ENCODE measurements around the gene DNASE1L3. TPM values are rescaled to one million over a fixed set of nuclear protein-coding genes. Genes with fewer than 3 reads are reported as not detected.

The DNASE1L3 gene
- total RNA-seq, 1 donor from 2014 or later, result 0.96 TPM

DNA sequence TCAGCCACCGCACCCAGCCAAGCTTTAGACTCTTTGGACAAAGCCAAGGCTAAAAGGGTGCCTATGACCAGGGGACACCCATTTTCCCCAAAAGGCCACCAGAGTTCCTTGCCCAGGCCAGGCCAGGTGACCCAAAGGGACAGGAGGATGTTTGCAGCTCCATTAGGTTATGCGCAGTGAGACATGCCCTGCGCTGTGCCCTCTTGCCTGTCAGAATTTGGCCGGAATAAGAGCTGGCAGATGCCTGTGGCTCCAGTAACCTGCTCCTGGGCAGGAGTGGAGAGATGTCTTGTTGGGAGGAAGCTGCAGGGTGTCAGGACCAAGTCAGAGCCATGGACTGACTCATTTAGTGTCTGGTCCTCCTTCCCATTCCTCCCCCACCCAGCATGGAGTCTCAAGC is 20.5 kb downstream of the DNASE1L3 start:
- no peak for DNase-seq
- H3K27me3 Mint-ChIP-seq (ENCODE audit: unreplicated experiment), result peaks cover 4% of the 10 kb centered on the region
- TF ChIP-seq, protein P1, sequence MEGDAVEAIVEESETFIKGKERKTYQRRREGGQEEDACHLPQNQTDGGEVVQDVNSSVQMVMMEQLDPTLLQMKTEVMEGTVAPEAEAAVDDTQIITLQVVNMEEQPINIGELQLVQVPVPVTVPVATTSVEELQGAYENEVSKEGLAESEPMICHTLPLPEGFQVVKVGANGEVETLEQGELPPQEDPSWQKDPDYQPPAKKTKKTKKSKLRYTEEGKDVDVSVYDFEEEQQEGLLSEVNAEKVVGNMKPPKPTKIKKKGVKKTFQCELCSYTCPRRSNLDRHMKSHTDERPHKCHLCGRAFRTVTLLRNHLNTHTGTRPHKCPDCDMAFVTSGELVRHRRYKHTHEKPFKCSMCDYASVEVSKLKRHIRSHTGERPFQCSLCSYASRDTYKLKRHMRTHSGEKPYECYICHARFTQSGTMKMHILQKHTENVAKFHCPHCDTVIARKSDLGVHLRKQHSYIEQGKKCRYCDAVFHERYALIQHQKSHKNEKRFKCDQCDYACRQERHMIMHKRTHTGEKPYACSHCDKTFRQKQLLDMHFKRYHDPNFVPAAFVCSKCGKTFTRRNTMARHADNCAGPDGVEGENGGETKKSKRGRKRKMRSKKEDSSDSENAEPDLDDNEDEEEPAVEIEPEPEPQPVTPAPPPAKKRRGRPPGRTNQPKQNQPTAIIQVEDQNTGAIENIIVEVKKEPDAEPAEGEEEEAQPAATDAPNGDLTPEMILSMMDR (IDR thresholded peaks at IDR 0.05; ENCODE audit: partially characterized antibody, unreplicated experiment), result no peak
- H3K36me3 Mint-ChIP-seq (ENCODE audit: unreplicated experiment), result peaks cover 6% of the 10 kb centered on the region
- H3K9me3 Mint-ChIP-seq (ENCODE audit: unreplicated experiment), result peaks cover 5% of the 10 kb centered on the region
- peaks cover 36% of the 10 kb centered on the region for H3K4me1 Mint-ChIP-seq (ENCODE audit: low read depth, unreplicated experiment)
- H3K4me3 Mint-ChIP-seq (ENCODE audit: unreplicated experiment), result no peak overlapping the region
- H3K27ac Mint-ChIP-seq (ENCODE audit: unreplicated experiment), result no peak overlapping the region

DNA sequence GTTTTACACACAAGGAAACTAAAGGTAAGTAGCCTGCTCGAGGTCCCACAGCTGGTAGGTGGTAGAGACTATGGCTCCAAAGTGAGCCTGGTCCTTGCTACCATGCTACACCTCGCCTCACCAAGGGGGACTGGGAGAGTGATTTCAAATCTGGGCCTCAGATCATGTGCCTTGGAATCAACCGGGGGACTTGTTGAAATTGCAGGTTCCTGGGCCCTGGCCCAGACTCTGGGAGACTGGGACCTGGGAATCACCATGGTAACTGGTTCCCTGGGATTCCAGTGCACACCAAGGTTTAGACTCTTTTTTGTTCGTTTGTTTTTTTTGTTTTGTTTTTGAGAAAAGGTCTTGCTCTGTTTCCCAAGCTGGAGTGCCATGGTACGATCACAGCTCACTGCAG is 21.1 kb downstream of the DNASE1L3 start:
- Mint-ChIP-seq H3K36me3 (ENCODE audit: unreplicated experiment) (peaks cover 6% of the 10 kb centered on the region), H3K4me3 (ENCODE audit: unreplicated experiment) (no peak overlapping the region), H3K27ac (ENCODE audit: unreplicated experiment) (no peak overlapping the region), H3K9me3 (ENCODE audit: unreplicated experiment) (peaks cover 5% of the 10 kb centered on the region), H3K27me3 (ENCODE audit: unreplicated experiment) (peaks cover 4% of the 10 kb centered on the region), H3K4me1 (ENCODE audit: low read depth, unreplicated experiment) (peaks cover 36% of the 10 kb centered on the region)
- TF ChIP-seq, protein P1 (IDR thresholded peaks at IDR 0.05; ENCODE audit: partially characterized antibody, unreplicated experiment), result no peak
- DNase-seq, result no peak

DNA sequence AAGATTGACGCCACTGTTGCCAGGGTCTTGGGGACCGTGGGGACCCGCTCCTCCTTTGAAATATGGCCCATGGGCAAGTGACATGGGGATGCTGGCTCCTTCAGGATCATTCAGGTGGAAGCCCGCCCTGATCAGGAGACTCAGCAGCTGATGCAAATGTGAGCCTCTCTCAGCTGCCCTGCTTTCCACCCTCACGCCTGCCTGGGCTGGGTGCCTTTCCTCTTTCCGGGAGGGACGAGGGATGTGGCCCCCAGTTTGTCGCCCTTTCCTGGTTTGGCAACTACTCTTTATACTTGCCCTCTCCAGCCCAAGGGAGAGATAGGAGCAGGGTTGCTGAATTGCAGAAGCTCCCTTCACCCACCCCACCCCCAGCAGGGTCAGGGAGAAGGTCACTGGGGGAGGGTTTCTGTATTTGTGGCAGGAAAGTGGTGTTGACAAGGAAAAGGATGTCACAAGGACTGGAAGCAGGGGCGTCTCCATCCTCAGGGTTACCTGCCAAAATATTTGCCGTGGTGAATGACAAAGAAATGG is 21.8 kb downstream of the DNASE1L3 start:
- TF ChIP-seq, protein P1 (IDR thresholded peaks at IDR 0.05; ENCODE audit: partially characterized antibody, unreplicated experiment), result no peak
- H3K9me3 Mint-ChIP-seq (ENCODE audit: unreplicated experiment), result peaks cover 5% of the 10 kb centered on the region
- no peak overlapping the region for H3K4me3 Mint-ChIP-seq (ENCODE audit: unreplicated experiment)
- peak overlapping the region; percentile 43 for H3K27ac Mint-ChIP-seq (ENCODE audit: unreplicated experiment)
- peaks cover 36% of the 10 kb centered on the region for H3K4me1 Mint-ChIP-seq (ENCODE audit: low read depth, unreplicated experiment)
- H3K36me3 Mint-ChIP-seq (ENCODE audit: unreplicated experiment), result peaks cover 6% of the 10 kb centered on the region
- DNase-seq, result no peak
- peaks cover 4% of the 10 kb centered on the region for H3K27me3 Mint-ChIP-seq (ENCODE audit: unreplicated experiment)

DNA sequence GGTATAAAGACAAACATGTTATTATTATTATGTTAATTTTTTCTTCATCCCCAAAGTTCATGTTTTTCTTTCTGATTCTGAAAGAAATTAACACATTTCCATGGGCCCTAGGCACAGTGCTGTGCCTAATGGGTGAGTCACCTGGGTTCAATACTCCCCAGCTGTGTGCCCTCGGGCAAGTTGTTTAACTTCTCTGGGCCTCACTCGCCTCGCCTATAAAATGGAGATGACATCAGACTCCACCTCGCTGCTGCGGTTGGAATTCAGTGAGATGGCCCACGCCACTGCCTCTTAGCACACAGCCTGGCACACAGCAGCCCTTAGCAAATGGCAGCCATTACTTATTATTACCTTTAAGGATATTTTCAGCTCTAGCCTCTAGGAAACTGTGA is 22.6 kb downstream of the DNASE1L3 start:
- Mint-ChIP-seq H3K9me3 (ENCODE audit: unreplicated experiment) (peaks cover 4% of the 10 kb centered on the region), H3K27ac (ENCODE audit: unreplicated experiment) (no peak overlapping the region), H3K27me3 (ENCODE audit: unreplicated experiment) (peaks cover 6% of the 10 kb centered on the region), H3K4me1 (ENCODE audit: low read depth, unreplicated experiment) (peaks cover 36% of the 10 kb centered on the region), H3K4me3 (ENCODE audit: unreplicated experiment) (no peak overlapping the region), H3K36me3 (ENCODE audit: unreplicated experiment) (peaks cover 6% of the 10 kb centered on the region)
- no peak for DNase-seq
- TF ChIP-seq, protein P1 (IDR thresholded peaks at IDR 0.05; ENCODE audit: partially characterized antibody, unreplicated experiment), result no peak

DNA sequence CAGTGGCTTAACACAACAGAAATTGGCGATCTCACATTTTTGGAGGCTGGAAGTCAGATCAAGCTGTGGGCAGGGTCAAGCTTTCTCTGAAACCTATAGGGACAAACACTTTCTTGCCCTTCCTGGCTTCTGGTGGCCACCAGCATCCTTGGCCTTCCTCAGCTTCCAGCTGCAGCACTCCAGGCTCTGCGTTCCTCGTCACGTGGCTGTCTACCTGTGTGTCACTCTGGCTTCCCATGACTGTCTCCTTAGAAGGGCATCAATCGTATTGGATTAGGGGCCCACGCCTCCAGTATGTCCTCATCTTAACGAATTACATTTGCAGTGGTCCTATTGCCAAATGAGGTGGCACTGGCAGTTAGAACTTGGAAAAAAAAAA is 25.8 kb downstream of the DNASE1L3 start:
- DNase-seq, result no peak
- no peaks in the 10 kb centered on the region for H3K36me3 Mint-ChIP-seq (ENCODE audit: unreplicated experiment)
- peaks cover 20% of the 10 kb centered on the region for H3K4me1 Mint-ChIP-seq (ENCODE audit: low read depth, unreplicated experiment)
- TF ChIP-seq, protein P1 (IDR thresholded peaks at IDR 0.05; ENCODE audit: partially characterized antibody, unreplicated experiment), result no peak
- H3K4me3 Mint-ChIP-seq (ENCODE audit: unreplicated experiment), result no peak overlapping the region
- no peak overlapping the region for H3K27ac Mint-ChIP-seq (ENCODE audit: unreplicated experiment)
- H3K9me3 Mint-ChIP-seq (ENCODE audit: unreplicated experiment), result no peaks in the 10 kb centered on the region
- H3K27me3 Mint-ChIP-seq (ENCODE audit: unreplicated experiment), result peaks cover 8% of the 10 kb centered on the region
